UCSD-AML1 (cell line): Measurements from ENCODE around the gene SERPIND1.

Experiments used
- DNase-seq: peaks from one replicate; lab custom pipeline; 2025; ENCODE audit not compliant: unreplicated experiment; lab: John Stamatoyannopoulos, UW

Gene SERPIND1

GRCh38 chr22:20771918-20772625 is 1.8 kb upstream of the SERPIND1 start:
- DNase-seq, result no peak

- DNase-seq, result no peak
Observed at GRCh38 chr22:20774882-20775281, 969 bp downstream of the SERPIND1 start.

- DNase-seq, result no peak
Observed at GRCh38 chr22:20775342-20775895, 1.5 kb downstream of the SERPIND1 start.

- no peak for DNase-seq
Observed at GRCh38 chr22:20776624-20777405, 2.9 kb downstream of the SERPIND1 start.

- DNase-seq, result no peak
Observed at GRCh38 chr22:20777420-20778177, 3.7 kb downstream of the SERPIND1 start.

GRCh38 chr22:20779014-20779817 is 5.3 kb downstream of the SERPIND1 start:
- DNase-seq, result no peak

GRCh38 chr22:20779818-20780158 is 5.9 kb downstream of the SERPIND1 start:
- DNase-seq, result no peak

- no peak for DNase-seq
Observed at GRCh38 chr22:20781272-20781990, 7.5 kb downstream of the SERPIND1 start.

GRCh38 chr22:20782083-20782482 is 8.2 kb downstream of the SERPIND1 start:
- DNase-seq, result no peak

- DNase-seq, result no peak
Observed at GRCh38 chr22:20782596-20783299, 8.8 kb downstream of the SERPIND1 start.

- DNase-seq, result no peak
Observed at GRCh38 chr22:20783300-20783673, 9.4 kb downstream of the SERPIND1 start.

GRCh38 chr22:20783844-20784723 is 10.2 kb downstream of the SERPIND1 start:
- DNase-seq, result peak; percentile 44

GRCh38 chr22:20785415-20785814 is 11.5 kb downstream of the SERPIND1 start:
- no peak for DNase-seq

- no peak for DNase-seq
Observed at GRCh38 chr22:20786048-20786447, 12.1 kb downstream of the SERPIND1 start.

GRCh38 chr22:20786536-20786979 is 12.6 kb downstream of the SERPIND1 start:
- DNase-seq, result no peak

GRCh38 chr22:20787223-20787622 is 13.3 kb downstream of the SERPIND1 start:
- no peak for DNase-seq

GRCh38 chr22:20787746-20788626 is 14.1 kb downstream of the SERPIND1 start:
- no peak for DNase-seq
